ENCODE results near the gene EFR3B.
"Not testable (repeated sequence)": the region's sequence is repeated elsewhere in the genome, so short reads cannot be mapped to it uniquely, and the experiment has no call there.

EFR3B gene

DNA sequence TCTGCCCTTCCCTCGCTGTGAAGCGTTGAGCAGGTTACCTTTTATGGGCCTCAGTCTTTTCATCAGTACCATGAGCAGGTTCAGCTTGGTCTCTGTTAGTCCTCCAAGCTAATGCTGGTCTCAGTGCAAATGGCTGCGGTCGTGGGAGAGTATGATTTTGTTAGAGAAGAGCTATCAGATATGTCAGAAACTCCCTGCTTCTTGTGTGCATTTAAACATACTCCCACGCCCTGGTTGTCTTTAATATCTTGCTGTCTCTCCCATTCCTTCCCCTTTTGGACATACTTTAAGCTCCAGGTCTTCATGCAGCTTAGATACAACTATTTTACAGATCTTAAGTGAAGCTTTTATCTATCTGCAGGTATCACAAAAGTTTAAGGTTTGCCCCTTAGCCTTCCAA, 62.9 kb downstream of the EFR3B start:
- no peak for DNase-seq (ENCODE audit: low read depth in 1 of 2, low spot score in 1 of 2)

DNA sequence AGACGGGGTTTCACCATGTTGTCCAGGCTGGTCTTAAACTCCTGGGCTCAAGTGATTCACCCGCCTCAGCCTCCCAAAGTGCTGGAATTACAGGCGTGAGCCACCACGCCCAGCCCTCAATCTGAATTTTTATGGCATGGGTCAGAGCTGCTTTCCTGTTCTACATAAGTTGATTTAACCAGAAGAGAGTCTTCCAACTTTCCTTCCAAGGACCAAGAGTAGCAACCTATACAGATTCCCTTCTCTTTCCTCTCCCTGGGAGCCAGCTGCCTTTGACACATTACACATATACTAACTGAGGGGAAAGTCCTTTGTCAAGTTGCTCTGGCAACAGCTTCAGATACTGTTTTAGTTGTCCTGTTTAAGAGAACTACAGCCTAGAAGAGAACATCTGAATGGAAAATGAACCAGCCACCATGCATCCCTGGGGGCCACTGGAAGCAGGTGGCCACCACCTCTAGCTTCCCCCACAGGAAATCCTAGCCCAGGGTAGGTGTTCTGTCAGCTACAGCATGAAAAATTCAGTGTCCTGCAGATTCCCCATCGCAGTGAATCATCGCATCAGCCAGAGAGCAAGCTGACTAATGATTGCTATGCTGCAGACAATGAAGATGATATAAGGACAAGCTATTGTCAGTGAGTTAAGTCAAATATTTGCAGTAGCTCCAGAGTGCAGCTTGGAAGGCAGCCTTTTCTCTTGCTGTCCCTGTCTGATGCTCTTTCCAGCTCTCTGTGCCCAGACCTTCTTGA, 63.6 kb downstream of the EFR3B start:
- no peak for DNase-seq (ENCODE audit: low read depth in 1 of 2, low spot score in 1 of 2)

DNA sequence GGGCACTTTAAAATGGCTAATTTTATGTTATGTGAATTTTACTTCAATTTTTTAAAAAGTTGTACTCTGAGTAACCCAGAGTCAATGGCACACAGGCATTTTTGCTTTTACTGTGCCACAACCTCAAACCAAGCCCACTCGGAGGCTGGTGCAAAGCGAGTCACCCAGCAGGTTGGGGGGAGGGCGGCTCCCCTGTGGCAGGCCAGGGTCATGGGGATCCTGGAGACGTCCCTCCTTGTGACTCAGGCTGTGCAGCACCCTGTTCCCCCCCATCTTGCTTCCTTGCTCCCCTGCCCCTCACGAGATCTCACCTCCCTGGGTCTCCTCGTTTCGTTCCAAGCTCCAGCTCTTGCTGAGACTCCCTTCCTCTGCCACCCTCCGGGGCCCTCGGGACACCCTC, 67.9 kb downstream of the EFR3B start:
- DNase-seq (ENCODE audit: low read depth in 1 of 2, low spot score in 1 of 2) = no peak

DNA sequence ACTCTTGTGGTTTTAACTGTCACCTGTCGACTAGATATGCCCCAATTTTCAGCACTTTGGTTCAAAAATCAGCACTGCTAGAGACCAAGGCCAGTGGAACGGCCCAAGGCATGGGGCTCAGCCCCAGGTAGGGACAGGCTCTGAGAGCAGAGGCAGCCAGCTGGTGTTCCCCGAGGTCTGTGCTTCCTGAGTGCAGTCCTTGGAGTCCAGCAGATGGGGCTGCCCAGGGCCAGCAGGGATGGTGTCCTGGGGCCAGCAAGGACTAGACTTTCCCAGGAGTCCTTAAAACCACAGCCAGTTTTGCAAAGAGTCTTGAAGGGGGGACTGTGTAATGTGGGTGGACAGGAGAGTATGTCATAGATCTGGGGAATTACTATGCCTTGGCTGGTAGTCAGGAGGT, 70.2 kb downstream of the EFR3B start:
- no peak for DNase-seq (ENCODE audit: low read depth in 1 of 2, low spot score in 1 of 2)

DNA sequence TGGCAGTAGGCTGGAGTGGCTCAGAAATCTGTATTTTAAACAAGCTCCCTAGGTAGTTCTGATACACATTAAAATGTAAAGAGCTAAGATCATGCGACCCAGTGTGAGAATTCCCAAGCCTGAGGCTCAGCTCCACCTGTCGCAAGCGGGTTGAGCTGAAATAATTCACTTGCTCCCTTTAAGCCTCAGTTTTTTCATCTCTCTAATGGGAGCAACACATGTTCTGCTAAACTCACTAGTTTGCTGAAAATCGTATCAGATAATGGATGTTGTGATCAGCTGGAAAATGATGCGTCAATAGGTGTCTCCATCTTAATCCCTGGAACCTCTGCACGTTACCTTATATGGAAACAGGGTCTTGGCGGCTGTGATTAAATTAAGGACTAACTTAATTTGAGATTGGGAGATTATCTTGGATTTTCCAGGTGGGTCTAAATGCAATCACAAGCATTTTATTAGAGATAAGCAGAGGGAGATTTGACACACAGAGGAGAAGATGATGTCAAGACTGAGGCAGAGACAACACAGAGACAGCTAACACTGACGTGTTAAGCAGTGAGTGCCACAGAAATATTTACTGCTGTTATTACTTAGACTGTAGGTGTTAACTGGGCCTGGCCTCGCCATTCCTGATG, 73.5 kb downstream of the EFR3B start:
- DNase-seq (ENCODE audit: low read depth in 1 of 2, low spot score in 1 of 2) = no peak

DNA sequence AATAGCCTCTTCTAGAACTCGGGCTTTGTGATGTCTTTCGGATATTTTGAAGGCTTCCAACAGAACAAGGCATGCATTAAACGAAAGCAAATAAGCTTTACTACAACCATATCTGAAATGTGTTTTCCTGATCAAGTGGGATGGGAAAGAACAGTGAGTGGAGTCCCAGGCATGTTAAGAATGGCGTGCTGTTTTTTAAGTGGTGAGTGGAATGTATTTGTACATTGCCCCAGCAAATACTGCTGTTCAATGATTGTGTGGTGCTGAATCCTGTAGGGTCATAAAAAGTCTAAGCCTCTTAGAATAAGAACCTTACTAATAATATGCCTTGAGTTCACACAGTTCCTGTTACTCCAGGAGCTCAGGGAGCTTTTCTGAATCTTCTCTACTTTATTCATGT, 74.0 kb downstream of the EFR3B start:
- DNase-seq (ENCODE audit: low read depth in 1 of 2, low spot score in 1 of 2) = no peak

DNA sequence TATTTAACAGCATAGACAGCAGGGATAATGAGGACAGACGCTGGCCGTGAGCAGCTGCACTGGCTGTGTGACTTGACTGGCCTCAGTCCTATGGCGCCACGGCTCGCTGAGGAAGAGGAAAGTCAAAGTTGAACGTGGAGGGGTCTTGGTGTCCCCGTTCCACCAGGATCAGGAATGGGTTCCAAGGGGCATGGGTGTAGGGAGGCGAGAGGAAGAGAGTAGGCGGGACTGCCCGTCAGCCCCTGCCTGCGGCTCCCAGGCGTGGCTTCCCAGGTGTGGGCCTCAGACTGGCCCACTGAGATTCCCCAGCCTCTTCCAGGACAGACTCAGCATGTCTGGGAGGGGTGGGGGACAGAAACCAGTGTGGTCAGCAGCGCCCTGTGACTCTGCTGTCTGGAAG, 75.1 kb downstream of the EFR3B start:
- DNase-seq (ENCODE audit: low read depth in 1 of 2, low spot score in 1 of 2) = no peak

DNA sequence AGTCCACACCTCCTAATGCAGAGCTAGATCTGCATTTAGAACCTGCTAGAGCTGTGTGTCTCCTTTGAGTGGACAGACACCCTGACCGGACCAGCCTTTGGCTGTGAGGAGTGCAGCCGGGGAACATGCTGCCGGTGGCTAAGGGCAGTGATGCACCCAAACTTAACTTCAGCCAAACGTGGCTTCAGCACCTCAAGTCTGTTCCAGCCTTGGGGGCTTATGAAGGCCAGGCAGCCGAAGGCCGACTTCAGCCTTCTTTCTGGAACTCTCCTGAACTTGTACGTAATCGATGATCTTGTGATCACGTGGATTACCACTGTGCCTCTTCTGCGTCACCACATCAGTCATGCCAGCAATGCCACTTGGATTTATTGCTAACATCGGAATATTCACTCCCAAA, 77.4 kb downstream of the EFR3B start:
- DNase-seq (ENCODE audit: low read depth in 1 of 2, low spot score in 1 of 2) = no peak

DNA sequence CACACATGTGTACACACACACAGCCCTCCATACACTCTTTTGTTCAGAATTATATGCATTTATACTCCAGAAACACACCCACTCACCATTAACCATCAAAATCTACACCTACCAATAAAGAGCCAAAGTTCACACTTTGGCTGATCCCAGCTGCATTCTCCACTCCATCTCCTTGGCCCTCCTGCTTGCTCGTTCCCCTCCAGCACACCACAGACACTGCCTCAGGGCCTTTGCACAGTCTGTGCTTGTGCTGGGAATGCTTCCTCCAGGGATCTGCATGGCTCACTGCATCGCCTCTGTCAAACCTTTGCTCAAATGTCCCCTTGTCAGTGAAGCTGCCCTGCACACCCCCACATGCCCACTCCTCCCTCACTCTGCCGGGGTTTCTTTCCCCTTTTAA, 80.5 kb downstream of the EFR3B start:
- DNase-seq (ENCODE audit: low read depth in 1 of 2, low spot score in 1 of 2) = no peak

DNA sequence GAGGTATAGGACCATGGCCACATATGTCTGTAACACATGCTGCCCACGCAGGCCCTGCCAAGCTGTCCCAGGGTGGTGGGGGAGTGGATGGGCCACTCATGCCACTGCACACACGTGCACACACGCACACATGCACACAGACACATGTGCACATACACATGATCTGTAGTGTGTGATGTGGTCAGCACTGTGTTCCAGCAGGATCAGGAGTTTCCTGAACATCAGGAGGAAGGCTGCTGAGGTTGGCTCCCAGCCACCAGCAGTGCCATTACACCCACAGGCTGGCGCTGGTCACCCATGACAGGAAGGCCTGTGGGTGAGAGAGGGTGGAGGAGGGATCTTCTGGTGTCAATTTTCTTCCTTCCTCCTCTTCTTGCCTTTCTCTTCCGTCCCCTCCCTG, 81.8 kb downstream of the EFR3B start:
- DNase-seq (ENCODE audit: low read depth in 1 of 2, low spot score in 1 of 2) = no peak

DNA sequence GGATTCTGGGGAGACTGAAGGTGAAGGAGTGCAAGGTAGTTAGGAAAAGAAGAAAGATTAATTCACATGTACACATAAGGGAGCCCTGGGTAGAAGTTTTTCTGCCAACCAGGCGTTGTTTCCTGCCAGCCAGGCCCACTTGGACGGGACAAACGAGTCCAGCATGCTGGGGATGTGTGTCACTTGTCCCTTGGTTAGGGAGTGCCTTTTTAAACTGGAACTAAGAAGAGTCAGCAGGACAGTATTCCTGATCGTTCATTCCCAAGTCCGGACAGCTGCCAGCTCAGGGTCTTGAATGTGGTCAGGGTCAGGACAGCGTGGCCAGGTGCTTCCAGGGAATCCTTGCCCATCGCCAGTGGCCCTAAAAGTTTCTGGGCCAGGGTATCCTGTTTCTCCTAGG, 83.3 kb downstream of the EFR3B start:
- DNase-seq (ENCODE audit: low read depth in 1 of 2, low spot score in 1 of 2) = no peak

DNA sequence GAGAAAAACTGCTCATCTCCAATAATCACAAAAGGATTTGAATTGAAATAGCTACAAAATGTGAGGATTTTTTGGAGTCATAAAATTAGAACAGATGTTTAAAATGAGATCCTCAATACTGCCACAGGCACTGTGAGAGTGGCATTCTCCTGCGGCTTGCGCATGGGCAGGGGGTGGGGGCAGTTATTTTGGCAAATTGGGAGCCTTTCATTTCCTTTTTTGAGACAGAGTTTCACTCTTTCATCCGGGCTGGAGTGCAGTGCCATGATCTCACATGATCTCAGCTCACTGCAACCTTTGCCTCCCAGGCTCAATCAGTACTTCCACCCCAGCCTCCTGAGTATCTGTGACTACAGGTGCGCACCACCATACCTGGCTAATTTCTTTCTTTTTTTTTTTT, 84.1 kb downstream of the EFR3B start:
- DNase-seq (ENCODE audit: low read depth in 1 of 2, low spot score in 1 of 2) = no peak

DNA sequence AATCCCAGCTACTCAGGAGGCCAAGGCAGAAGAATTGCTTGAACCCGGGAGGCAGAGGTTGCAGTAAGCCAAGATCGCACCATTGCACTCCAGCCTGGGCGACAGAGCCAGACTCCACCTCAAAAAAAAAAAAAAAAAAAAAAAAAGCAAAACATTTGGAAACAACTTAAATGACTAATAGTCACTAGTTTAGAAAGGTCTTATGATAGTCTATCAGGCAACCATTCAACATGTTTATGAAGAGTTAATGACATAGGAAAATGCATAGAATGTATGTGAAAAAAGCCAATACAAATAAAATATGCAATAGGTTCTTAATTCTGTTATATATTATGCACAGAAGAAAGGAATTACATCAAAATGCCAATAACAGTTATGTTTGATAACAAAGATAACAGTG, 85.2 kb downstream of the EFR3B start:
- DNase-seq (ENCODE audit: low read depth in 1 of 2, low spot score in 1 of 2) = not testable (repeated sequence)

DNA sequence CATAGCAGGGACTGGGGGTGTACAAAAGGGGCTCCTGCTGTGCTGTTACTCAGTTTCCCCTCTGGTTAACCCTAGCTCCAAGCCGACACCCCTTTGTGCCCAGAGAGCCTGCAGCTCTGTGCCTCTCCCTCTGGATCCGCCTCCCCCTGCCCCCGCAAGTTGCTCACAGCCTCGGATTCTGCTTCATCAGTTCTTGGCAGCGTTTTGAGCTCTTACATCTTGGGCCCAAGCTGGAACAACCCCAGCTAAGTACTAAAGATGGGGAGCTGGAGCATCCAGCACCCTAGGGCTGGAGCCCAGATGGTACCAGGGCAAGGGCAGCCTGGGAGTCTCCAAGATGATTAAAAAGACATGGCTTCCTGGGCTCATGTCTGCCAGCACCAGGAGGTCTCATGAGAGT, 85.8 kb downstream of the EFR3B start:
- DNase-seq (ENCODE audit: low read depth in 1 of 2, low spot score in 1 of 2) = no peak

DNA sequence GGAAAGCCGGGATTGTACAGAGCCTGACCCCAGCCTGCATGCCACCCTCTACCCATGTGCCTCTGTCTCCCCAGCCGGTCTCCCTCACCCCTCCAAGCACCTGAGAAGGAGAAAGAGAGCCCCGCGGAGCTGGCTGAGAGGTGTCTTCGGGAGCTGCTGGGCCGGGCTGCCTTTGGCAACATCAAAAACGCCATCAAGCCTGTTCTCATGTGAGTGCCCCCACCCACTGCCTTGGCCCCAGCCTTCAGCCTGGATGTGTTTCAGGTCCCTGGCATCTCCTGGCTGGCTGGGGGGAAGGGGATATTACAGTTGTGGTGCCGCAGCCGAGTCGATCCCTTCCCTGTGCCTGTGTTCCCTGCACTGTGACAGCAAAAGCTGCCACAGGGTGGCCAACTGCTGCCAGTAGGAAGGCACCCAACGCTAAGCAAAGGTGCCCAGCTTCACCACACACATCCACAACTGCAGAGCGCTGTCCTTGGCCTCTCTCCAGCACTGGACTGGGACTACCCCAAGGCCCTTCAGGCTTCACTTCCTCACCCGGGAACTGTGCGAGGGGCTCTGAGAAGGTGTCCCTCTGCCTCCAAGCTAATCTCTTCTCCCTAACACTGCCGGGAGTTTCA, 88.1 kb downstream of the EFR3B start:
- DNase-seq (ENCODE audit: low read depth in 1 of 2, low spot score in 1 of 2) = no peak

DNA sequence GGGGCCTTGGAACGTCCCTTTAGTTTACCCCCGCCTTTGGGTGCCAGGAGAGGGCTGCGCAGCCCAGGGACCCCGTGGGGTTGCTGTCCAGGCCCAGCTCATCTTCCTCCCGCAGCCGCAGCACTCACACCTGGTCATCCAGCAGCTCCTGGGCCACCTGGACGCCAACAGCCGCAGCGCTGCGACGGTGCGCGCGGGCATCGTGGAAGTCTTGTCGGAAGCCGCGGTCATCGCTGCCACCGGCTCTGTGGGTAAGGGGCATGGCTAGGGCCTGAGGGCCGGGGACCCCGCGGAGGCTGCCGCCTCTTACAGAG, 89.3 kb downstream of the EFR3B start:
- DNase-seq (ENCODE audit: low read depth in 1 of 2, low spot score in 1 of 2) = no peak

DNA sequence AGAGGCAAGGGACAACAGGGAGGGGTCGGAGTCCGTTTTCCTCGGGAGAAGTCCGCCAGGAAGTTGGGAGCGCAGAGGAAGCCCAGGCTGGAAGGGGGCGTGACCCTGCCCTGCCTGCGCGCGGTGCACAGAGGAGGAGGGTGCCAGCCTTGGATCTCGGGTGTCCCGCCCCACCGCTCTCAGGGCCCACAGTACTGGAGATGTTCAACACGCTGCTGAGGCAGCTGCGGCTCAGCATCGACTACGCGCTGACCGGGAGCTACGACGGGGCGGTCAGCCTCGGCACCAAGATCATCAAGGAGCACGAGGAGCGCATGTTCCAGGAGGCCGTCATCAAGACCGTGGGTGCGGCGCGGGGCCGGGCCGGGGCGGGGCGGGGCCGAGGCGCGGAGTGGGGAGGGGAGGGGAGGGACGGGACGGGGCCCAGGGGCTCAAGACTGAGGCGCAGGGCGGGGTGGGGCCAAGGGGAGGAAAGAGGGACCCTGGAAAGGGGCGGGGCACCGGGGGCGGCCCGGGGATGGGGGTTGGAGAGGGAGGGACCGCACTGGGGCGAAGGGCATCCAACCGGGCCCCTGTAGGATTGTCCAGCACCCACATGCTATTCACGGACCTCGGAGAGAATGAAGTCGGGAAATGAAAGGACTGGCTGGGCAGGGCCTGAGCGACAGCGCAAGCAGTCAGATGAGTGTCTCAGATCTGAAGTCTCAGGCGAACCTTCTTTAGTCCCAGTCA, 89.9 kb downstream of the EFR3B start:
- DNase-seq (ENCODE audit: low read depth in 1 of 2, low spot score in 1 of 2) = no peak

DNA sequence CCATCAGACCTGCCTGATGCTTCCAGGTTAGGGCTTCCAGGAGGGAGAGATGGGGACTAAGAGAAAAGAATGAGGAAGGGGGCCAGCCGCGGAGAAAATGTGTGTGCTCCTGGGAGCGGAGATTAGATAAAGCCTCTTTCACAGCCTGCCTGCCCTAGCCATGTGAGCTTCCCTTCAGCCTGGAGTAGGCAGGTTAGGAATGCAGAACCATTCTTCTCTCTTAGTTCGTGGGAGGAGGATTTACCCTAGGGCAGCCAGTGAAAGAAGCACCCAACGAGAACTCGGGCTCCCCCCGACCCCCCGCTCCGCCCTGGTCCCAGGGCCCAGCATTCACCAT, 90.4 kb downstream of the EFR3B start:
- no peak for DNase-seq (ENCODE audit: low read depth in 1 of 2, low spot score in 1 of 2)

DNA sequence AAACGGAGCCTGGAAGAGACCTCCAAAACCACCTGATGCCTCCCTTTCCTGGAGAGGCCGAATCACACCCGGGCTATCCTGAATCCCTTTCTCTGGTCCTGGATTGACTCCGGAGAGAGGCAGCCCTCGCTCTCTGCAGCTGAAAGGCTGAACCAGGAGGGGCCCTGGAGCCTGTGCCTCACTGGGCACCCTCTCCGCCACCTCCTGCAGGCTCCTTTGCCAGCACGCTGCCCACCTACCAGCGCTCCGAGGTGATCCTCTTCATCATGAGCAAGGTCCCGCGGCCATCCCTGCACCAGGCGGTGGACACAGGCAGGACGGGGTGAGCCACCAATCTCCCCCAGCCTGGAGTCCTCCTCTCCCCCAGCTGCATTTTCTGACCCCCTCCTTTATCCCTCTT, 90.8 kb downstream of the EFR3B start:
- no peak for DNase-seq (ENCODE audit: low read depth in 1 of 2, low spot score in 1 of 2)

DNA sequence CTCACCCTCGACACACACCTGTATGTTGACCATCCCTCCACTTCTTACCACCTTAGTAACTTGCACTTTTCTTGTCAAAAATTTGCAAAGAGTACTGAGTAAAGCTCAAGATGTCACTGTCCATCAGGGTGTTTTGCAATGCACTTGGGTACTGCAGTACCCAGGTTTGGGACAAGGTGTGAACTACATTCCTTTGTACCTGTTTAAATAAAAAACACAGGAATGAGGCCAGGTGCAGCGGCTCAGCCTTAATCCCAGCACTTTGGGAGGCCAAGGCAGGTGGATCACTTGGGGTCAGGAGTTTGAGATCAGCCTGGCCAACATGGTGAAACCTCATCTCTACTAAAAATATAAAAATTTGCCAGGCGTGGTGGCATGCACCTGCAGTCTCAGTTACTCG, 98.7 kb downstream of the EFR3B start:
- not testable (repeated sequence) for DNase-seq (ENCODE audit: low read depth in 1 of 2, low spot score in 1 of 2)

DNA sequence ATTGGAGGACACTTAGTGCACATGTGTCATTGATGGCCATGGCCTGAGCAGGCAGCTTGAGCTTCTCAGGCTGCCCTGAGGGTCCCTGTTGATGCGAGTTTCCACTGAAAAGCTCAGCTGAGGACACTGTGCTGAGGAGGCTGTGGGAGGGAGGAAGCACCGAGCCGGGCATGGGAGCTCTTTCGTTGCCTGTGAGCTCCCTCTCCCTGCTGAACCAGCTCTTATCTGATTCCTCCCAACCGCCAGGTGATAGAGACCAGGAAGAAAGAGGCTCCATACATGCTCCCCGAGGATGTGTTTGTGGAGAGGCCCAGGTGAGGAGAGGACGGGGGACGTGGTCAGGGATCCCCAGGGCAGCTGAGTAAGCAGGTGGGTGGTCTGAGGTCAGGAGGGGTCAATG, 99.2 kb downstream of the EFR3B start:
- DNase-seq (ENCODE audit: low read depth in 1 of 2, low spot score in 1 of 2) = no peak

DNA sequence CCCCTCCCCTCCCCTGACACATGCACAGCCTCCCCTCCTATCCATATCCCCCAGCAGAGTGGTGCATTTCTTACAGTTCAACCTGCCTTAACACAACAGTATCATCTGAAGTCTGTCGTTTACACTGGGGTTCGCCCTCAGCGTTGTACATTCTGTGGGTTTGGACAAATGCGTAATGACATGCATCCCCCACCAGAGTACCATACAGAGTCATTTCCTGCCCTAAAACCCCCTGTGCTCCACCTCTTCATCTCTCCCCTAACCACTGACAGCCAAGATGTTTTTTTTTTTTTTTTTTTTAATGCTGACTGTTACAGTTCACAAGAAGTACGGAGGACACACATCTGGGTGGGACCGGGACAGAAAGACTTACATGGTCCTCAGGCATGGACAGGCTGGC, 103.9 kb downstream of the EFR3B start:
- DNase-seq (ENCODE audit: low read depth in 1 of 2, low spot score in 1 of 2) = no peak
